ENCODE results near the gene XPR1.
"Not testable (repeated sequence)": the region's sequence is repeated elsewhere in the genome, so short reads cannot be mapped to it uniquely, and the experiment has no call there.

The XPR1 gene

DNA sequence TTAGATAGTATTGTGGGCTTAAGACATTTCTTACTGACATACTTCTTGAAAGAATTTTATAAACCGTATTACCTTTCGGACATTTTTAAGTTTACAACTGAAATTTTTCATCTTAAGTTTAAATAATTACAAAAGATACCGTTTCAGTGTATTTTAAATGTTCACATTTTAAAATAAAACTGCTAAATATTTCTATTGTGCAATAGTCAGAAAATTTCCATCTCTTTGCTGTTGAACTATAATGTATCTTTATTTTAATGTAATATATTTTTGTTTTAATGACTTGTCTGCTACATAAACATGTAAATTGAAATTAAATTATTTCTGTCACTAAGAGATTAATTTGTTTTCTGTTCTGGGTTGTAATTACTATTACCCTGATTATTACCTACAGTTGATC lies 206.7 kb downstream of the XPR1 start:
- no peak for DNase-seq

DNA sequence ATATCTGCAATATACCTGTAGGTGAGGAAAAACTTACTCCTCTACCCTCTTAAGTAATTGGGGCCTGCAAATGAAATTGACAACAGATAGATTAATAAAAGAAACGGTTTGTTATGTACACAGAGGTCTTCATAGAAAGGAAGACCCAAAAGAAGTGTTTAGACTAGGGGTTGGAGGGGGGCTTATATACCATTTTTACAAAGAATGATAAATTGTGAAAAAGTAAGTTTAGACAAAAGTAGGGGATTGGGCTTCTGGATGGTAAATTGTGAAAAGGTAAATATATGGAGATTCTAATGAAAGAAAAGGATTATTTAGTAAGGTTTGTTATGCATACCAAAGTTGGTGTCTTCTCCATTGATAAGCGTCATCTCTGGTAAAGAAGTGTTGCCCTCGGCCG lies 207.7 kb downstream of the XPR1 start:
- no peak for DNase-seq

DNA sequence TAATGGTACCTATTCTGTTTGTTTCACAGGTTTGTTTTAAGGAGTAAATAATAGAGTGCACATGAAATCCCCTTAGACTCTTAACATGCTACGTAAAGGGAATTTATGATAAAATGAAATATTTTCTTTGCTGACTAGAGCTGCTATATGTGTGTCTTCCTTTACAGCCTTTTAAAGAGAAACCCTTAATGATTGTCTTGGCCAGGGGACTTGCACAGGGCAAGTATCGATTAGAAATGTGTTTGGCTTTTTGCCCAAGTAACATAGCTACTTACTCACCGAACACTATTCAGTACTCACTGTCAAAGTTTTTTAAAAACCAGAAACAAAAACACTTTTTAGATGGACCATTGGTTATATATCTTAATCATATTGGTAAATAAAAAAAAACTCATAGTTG lies 209.6 kb downstream of the XPR1 start:
- DNase-seq: no peak

DNA sequence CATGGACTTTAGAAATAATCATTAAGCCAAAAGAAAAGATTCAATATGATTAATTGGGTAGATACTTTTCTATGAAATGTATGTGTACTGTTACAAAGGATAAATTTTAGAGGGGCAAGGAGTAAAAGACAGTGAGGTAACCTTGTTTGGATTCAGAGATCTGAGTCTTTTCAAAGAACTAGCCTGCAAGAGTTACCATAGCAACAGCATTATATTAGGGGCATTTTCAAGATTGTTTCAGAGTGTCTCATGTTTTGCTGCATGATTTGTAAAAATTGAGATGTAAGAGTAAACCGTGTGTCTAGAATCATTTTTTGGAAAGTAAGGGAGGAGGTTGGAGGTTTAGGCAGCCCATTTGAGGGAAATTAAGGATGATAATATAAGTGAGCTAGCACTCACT lies 210.2 kb downstream of the XPR1 start:
- DNase-seq: no peak

DNA sequence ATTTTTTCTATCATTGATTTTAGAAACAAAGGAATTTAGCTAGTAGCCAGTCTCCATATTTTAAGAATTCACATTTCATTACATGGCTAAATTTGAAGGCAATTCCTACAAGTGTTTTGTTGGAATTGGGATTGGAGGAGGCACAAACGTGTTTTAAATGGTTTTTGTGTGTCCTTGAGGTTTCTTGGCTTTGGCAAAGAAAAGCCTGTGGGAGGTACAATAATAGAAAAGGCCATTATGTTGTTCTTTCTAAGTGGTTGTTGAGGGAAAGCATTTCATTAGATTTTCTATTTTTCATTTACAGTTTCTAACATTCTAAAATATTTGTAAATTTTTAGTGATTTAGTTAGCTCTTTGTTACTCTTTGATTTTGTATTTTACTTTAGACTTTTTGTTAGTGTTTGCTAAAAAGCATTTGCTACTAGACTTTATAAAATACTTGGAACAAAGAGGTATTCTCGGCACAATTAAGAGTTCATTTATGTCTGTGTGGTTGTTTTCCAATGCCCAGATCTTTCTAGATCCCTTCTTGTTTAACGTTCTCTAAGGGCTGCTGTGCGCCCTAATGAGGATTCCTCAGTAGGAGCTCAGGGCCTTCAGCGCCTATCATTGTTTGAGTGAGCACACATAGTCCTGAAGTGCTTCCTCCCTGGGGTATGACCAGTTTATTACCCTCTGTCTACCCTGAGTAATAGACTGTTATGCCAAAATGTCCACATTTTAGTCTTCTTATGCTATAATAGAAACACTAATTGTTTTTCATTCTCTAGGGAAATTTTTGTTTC lies 210.9 kb downstream of the XPR1 start:
- no peak for DNase-seq

DNA sequence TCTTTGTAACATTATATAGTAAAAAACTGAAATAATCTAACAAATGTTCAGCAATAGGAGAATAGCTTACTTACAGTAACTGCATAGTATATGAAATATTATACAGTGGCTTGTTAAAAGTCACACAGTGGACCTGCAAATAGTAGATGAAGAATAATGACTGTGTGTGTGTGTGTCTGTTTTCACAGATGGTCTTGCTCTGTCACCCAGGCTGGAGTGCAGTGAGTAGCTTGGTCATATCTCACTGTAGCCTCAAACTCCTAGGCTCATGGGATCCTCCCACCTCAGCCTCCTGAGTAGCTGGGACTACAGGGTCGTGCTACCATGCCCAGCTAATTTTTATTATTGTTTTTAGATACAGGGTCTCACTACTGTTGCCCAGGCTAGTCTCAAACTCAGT lies 213.5 kb downstream of the XPR1 start:
- DNase-seq: no peak

DNA sequence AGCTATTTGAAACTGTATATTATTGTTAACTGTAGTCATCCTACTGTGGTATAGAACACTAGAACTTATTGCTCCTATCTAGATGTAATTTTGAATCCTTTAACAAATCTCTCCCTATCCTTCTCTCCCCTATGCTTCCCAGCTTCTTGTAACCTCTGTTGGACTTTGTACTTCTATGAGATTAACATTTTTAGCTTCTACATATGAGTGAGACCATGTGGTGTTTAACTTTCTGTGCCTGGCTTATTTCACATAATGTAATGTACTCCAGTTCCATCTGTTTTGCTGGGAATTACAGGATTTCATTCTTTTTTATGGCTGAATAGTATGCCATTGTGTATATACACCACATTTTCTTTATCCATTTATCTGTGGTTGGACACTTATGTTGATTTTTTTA lies 216.4 kb downstream of the XPR1 start:
- DNase-seq: no peak

DNA sequence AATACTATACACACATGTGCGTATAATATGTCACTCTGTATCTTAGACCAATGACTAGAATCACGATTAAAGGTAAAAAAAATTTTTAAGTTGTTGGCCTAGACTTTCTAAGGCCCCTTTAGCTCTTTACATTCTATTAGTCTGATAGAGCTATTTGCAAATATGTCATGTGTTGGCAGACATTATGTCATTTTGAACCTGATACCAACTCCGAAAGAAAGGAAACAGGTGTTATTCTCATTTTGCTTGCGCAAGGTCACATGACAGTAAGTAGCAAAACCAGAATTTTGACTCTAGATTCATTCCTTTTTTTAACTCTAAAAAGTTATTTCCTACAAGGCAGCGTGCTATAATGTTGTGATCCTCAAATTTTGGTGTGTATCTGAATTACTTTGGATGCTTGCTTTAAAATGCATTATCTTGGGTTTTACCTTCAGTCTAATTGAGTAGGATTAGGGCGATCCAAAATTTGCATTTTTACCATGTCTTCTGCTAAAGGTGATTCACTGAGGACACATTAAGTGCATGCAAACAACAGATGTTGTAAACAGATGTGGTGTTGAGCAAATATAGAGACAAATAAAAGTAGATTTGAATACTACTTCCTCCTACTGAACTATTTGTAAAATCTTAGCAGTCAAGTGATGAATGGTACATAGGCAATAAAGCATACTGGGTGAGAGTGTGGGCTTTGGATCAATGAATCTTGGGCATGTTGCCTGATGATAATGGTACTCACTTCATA lies 217.4 kb downstream of the XPR1 start:
- no peak for DNase-seq

DNA sequence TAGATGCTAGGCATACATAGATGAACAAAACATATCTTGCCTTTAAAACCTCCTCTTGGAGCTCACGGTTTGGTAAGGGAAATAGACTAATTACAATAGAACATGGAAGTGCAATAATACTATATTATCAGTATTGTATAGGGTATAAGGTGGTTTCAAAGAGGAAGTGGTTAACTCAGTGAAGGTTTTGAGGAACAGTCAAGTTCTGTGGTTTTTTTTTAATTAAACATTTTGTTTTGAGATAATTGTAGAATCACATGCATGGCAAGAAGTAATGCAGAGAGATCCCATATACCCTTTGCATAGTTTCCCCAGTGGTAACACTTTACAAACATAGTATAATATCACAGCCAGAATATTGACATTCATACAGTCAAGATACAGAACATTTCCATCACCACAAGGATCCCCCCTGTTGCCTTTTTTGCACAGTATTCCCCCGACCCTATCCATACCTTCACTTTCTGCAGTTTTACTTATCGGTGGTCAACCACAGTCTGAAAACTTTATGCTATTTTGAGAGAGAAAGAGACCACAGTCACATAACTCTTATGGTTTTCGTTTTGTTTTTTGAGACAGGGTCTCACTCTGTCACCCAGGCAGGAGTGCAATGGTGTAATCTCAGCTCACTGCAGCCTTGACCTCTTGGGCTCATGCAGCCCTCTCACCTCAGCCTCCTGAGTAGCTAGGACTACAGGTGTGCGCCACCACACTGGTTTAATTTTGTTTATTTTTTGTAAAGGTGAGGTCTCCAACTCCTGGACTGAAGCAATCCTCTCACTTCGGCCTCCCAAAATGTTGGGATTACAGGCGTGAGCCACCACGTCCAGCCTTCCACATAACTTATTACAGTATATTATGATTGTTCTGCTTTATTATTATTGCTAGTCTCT lies 220.4 kb downstream of the XPR1 start:
- DNase-seq: no peak

DNA sequence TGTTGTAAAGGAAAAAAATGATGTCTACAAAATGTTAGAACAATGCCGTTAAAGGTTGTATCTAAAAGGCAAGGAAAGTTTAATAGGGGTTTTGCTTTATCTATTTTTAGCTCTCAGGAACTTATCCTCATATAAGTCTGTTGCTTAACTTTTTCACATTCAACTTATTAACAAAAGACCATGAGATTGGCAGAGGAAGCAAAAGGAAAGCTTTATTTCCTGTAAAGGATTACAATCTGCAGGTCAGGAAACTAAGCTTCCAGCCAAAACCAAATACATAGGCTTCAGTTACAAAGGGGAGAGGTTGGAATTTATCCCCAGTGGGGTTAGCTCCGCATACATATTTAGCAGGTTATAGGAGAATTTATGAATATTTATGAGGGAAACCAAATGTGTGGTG lies 222.2 kb downstream of the XPR1 start:
- DNase-seq: no peak

DNA sequence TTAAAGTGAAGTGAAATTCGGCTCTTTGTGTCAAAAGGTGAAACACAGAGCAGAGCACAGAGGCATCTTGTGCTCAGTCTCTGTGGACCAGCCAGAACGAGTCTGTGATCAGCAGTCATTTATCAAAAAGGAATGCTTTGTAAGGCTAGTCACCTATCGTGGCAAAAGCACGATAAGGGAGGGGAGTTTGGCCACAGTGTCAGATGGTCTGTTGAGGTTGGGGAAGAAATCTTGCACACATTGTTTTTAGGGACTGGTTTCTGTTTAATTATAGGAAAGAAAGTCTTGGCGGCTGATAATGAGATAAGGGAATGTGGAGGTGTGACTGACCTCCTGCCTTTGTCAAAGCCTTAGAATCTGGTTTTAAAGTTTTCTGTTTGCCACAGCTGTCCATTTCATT lies 222.6 kb downstream of the XPR1 start:
- peak; percentile 2 for DNase-seq

DNA sequence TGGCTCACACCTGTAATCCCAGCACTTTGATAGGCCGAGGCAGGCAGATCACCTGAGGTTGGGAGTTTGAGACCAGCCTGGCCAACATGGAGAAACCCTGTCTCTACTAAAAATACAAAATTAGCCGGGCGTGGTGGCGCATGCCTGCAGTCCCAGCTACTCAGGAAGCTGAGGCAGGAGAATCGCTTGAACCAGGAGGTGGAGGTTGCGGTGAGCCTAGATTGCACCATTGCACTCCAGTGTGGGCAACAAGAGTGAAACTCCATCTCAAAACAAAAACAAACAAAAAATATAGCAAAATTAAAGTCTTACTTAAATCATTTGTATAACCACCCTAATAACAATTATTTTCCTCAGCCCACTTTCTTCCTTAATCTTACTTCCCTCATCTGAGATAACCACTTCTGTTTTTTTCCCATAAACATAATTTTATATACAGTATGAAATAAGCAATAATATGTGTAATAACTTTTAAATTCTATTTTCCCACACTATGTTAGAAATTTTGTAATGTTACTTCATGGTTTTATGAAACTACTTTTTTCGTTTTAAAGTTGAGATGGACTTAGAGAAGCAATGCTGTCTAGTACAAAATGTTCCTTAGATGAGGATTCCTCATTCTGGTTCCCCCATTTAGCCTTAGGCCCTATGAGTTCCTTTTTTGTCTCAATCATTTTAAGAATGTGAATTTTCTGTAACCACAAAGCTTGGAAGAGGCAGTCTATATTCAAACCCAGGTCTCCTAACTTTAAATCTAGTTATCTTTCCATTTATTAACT lies 226.3 kb downstream of the XPR1 start:
- DNase-seq: not testable (repeated sequence)

DNA sequence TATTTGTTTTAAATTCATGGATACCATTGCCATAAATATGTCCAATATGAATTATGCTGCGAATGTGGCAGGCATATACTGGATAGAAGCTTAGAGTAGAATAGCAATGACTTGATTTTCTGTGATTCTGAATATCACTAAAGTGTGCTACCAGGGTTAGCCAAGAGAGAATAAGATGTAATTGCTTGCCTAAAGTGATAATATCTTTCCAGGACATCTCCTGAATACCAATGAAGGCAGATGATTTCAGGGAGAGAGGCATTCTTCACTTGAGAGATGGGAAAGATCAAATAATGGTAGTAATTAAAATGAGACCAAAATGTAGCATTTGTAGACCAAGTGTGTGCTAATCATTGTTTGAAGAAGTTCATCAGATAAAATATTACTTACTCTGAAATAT lies 227.5 kb downstream of the XPR1 start:
- DNase-seq: no peak

DNA sequence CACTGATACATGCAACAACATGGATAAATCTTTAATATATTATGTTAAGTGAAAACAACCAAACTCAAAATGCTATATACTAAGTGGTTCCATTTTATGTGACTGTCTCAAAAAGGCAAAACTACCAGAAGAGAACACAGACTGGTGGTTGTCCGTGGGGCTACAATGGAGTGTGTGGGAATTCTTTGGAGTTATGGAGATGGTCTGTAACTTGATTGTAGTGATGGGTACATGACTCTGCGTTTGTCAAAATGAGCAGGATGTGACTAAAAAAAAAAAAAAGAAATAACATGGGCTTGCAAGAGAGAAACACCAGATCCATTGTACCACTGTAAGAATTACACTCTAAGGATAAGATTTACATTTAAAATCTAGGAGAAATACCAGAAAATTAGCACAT lies 228.7 kb downstream of the XPR1 start:
- DNase-seq: no peak

DNA sequence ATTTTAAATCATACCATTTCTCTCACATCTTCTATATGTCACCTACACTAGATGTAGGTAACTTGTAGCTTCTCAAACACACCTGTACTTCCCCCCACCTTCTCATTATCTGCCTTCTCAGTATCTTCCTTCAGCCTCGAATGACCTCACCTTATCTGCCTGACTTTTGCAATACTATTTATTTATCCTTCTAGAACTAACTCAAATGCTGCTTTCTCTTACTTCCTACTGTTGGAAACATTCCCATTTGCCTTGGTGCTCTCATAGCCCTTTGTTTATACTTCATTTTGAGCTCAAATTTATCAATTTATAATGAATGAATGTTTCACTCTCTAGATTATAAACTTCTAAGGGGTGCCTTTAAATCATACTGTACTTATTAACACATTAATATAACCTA lies 230.5 kb downstream of the XPR1 start:
- DNase-seq: no peak

DNA sequence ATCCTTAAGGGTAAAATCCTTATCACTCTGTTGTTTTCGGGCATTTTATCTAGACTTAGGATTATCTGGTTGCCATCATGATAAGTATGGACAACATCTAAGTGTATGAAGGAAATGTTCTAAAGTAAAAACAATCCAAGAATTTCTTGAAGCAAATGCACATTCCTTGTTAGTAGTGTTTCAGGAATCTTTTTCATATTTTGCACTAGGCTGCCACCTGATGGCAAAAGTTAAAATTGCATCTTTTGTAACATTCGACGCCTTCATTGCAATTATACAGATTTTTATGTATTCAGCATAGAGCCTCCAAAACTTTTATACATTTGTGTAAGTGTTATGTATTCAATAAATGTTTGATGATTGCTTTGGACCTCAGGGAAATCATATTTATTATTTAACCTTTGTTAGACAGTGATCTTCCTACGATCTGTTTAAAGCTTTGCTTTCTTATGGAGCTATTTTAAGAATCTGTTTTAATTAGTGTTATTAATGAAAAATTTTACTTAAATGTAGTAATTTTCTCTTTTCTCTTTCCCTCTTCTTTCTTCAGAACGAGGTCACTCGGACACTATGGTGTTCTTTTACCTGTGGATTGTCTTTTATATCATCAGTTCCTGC lies 231.4 kb downstream of the XPR1 start:
- DNase-seq: peak; percentile 19

DNA sequence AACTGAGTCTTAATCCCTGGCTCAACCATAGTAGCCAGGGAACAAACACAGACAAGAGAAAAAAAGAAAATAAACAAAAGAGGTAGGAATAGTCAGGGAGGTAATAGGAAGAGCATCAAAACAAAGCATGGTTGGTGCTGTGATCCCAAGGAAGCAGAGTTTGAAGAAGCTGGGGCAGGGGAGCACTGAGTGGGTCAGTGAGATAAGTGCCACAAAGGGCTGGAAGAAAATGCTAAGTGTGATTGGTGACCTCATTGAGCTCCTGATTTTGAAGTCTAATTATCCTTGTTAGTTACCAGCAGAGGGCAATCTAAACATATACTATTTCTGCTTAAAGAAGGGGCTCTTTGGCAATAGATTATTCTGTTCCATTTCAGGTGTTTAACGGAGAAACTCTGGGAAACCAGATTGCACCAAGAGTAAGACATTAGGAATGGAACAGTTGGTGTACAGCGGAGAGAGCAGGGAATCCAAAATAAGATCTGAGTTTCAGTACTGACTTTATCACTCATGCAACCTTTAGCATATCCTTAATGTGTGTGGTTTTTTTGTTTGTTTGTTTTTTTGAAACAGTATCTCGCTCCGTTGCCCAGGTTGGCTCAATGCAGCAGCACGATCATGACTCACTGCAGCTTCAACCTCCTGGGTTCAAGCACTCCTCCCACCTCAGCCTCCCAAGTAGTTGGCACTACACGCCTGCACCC lies 250.1 kb downstream of the XPR1 start:
- DNase-seq: peak; percentile 44

DNA sequence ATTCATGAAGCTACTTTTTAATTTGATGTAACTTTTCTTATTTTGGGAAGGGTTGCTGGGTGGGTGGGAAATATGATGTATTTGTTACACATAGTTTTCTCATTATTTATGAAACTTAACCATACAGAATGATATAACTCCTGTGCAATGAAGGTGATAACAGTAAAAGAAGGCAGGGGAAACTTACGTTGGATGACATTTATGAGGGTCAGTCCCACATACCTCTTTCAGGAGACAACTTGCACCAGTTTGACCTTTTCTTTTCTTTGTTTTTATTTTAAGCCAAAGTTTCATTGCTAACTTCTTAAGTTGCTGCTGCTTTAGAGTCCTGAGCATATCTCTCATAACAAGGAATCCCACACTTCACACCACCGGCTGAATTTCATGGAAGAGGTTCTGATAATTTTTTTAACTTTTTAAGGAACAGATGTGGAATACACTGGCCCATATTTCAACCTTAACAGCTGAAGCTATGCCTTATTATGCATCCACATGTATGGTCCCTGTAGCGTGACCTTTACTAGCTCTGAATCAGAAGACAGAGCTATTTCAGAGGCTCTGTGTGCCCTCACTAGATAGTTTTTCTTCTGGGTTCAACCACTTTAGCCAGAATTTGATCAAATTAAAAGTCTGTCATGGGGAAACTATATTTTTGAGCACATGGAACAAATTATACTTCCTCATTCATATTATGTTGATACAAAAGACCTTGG lies 252.9 kb downstream of the XPR1 start:
- no peak for DNase-seq

DNA sequence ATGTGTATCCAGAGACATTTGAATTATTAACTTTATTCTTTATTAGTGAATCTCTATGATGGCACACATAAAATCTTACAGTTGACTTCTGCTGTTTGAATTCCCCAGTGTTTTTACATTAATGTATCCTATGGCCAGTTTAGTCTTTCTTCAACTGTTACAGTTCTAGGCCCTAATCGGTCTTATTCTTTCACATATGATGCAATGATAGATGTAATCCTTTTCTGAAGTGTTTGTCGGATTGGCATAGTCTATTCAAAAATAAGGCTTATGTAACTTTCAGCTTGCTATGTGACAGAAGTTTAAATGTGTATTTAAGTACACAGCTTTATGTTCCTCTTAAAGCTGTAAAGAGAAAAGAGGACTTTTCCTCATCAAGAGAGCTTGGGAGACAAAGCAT lies 254.5 kb downstream of the XPR1 start:
- DNase-seq: no peak

DNA sequence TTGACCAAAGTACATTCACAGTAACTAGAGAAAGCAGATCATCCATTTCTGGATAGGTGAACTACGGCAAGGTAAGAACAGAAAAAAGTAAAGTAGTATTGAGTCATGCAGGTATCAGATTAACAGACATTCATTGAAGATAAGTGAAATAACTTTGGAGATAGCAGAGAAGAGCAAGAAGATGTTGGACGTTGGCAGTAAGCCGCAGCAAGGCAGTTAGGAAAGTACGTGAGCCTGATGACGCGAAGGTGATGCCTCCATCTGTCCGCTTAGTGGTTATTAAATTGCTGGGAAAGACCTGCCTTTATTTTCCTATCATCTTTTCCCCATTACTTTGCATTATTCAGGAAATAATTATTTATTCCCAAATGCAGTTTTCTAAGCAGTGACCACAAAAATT lies 256.0 kb downstream of the XPR1 start:
- no peak for DNase-seq
